OCI-LY1 (cell line): Measurements from ENCODE around the gene GARIN5A.

Experiments used
- EZH2 ChIP-seq: fragments of 200-600 bp; sonication (generic), shearing (Covaris generic); IDR thresholded peaks from 2 replicates; pipeline ENCODE4 v1.8.0; 2017; ENCODE audit warnings: borderline replicate concordance, mixed run types, mild to moderate bottlenecking, antibody characterized with exemption, low read length, moderate library complexity, mixed read lengths
- TF ChIP-seq, protein P1 (sequence below): fragments of 200-600 bp; sonication (generic), shearing (Covaris generic); IDR thresholded peaks from 2 replicates; pipeline ENCODE4 v1.5.1; 2017; ENCODE audit warnings: mild to moderate bottlenecking, antibody characterized with exemption, low read length, moderate library complexity, mixed read lengths

DNA sequence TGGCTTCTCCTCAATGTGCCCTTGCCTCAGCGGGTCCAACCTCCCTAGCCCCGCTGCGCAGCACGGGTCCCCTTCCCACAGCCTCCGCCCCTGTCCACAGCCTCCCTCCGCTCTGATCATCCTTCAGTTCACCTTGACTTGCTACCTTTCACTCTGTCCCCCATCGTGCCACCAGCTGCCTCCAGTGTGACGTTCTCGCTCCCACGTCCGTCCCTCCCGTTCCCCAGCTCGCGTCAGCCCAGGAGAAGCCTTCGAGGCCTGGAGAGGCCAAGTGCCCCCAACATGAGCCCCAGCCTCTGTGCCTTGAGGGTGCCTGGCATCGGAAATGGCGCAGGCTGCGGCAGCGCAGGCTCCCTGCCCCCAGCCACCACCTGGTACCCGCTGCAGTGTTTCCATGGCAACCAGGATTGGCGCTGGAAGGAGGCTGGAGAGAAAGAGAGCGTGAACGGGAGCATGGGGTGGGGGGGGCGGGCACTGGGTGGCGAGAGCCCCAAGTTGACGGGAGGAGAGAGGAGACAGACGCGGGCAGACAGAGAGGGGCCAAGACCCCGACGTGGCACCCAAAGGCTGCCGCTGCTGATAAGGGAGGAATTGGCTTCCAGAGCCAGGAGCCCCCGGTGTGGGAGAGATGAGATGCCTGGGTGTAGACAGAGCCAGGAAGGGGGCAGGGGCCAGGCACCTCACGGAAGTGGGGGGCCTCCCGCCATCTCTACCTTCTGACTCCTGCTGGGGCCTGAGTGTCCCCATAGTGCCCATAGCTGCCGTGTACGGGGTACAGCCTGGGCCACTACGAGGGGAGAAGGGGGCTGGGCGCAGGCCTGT is 37.9 kb upstream of the GARIN5A start:
- TF ChIP-seq, protein P1, sequence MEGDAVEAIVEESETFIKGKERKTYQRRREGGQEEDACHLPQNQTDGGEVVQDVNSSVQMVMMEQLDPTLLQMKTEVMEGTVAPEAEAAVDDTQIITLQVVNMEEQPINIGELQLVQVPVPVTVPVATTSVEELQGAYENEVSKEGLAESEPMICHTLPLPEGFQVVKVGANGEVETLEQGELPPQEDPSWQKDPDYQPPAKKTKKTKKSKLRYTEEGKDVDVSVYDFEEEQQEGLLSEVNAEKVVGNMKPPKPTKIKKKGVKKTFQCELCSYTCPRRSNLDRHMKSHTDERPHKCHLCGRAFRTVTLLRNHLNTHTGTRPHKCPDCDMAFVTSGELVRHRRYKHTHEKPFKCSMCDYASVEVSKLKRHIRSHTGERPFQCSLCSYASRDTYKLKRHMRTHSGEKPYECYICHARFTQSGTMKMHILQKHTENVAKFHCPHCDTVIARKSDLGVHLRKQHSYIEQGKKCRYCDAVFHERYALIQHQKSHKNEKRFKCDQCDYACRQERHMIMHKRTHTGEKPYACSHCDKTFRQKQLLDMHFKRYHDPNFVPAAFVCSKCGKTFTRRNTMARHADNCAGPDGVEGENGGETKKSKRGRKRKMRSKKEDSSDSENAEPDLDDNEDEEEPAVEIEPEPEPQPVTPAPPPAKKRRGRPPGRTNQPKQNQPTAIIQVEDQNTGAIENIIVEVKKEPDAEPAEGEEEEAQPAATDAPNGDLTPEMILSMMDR: no peak
- TF ChIP-seq EZH2: no peak
